SH-SY5Y (cell line): ENCODE results near the gene MS4A12.

Experiments
- GATA2 ChIP-seq: IDR thresholded peaks from 2 replicates; pipeline ENCODE4 v1.6.1; 2011; ENCODE audit warnings: mild to moderate bottlenecking, low read depth, low read length
- GATA3 ChIP-seq: IDR thresholded peaks from 2 replicates; pipeline ENCODE4 v1.6.1; 2011; ENCODE audit warnings: low read depth, mild to moderate bottlenecking, low read length, moderate library complexity

Gene MS4A12

GRCh38 chr11:60500276-60500910 is 7.8 kb downstream of the MS4A12 start:
- TF ChIP-seq GATA3 = no peak
- TF ChIP-seq GATA2 = no peak

GRCh38 chr11:60502221-60502775 is 9.7 kb downstream of the MS4A12 start:
- TF ChIP-seq GATA2 (no peak), GATA3 (no peak)

GRCh38 chr11:60504219-60504905 is 11.8 kb downstream of the MS4A12 start:
- no peak for TF ChIP-seq GATA3
- TF ChIP-seq GATA2 = no peak

- TF ChIP-seq GATA2 (no peak), GATA3 (no peak)
These were observed 18.8 kb downstream of the MS4A12 start for GRCh38 chr11:60511393-60511792.

- TF ChIP-seq GATA3 = no peak
- no peak for TF ChIP-seq GATA2
These were observed 20.2 kb downstream of the MS4A12 start for GRCh38 chr11:60512651-60513225.

- TF ChIP-seq GATA3 (no peak), GATA2 (no peak)
These were observed 21.2 kb downstream of the MS4A12 start for GRCh38 chr11:60513496-60514460.

- TF ChIP-seq GATA3 = no peak
- no peak for TF ChIP-seq GATA2
These were observed 22.7 kb downstream of the MS4A12 start, which contains the start of gene MS4A13 for GRCh38 chr11:60515144-60515855. MS4A13 (plus strand) TSS chr11:60515392; CDS start chr11:60518084, 2,692 bp downstream.

- TF ChIP-seq GATA3 (no peak), GATA2 (no peak)
These were observed 35.9 kb downstream of the MS4A12 start for GRCh38 chr11:60528465-60528864.

- TF ChIP-seq GATA3 (no peak), GATA2 (no peak)
These were observed 36.4 kb downstream of the MS4A12 start for GRCh38 chr11:60528934-60529333.

- TF ChIP-seq GATA3 = no peak
- TF ChIP-seq GATA2 = no peak
These were observed 38.0 kb downstream of the MS4A12 start for GRCh38 chr11:60530454-60531100.

- no peak for TF ChIP-seq GATA2
- no peak for TF ChIP-seq GATA3
These were observed 51.5 kb downstream of the MS4A12 start for GRCh38 chr11:60544077-60544476.
